Thoracic aorta (tissue), 2 donors: Measurements from ENCODE around the gene ZDHHC14. TPM values are rescaled to one million over a fixed set of nuclear protein-coding genes. Genes with fewer than 3 reads are reported as not detected.

ENCODE experiments used
- ATAC-seq: fragments of 150-250 bp; one replicate; pipeline ENCODE4 v1.8.0; 2017; ENCODE audit warnings: low read depth; ENCODE audit not compliant: insufficient number of reproducible peaks, low FRiP score
- DNase-seq: peaks from one replicate; pipeline ENCODE4 v3.0.0-alpha.2; 2020; ENCODE audit warnings: low spot score
- H3K27ac ChIP-seq, 2 donors: fragments of 200-600 bp; sonication (generic); 1 replicate in 1 of 2; 2 replicates in 1 of 2; pipeline ENCODE4 v1.5.1; 2016; ENCODE audit warnings: mild to moderate bottlenecking in 2 of 2, moderate library complexity in 2 of 2
- H3K27me3 ChIP-seq: fragments of 200-600 bp; sonication (generic); replicated peaks from 2 replicates; pipeline ENCODE4 v1.6.0; 2016; ENCODE audit warnings: mild to moderate bottlenecking; ENCODE audit not compliant: insufficient read depth
- H3K36me3 ChIP-seq: fragments of 200-600 bp; sonication (generic); one replicate; pipeline ENCODE4 v1.5.1; 2016
- H3K4me1 ChIP-seq, 2 donors: fragments of 200-600 bp; sonication (generic); 1 replicate in 1 of 2; 2 replicates in 1 of 2; pipeline versions ENCODE4 v1.5.1 to v1.6.0; 2016; ENCODE audit warnings: low read depth in 2 of 2, mild to moderate bottlenecking in 1 of 2; ENCODE audit not compliant: control insufficient read depth in 1 of 2
- H3K4me3 ChIP-seq: fragments of 200-600 bp; sonication (generic); 2 replicates; pipeline ENCODE4 v1.5.1; 2016; ENCODE audit warnings: mild to moderate bottlenecking
- H3K9me3 ChIP-seq: fragments of 200-600 bp; sonication (generic); 2 replicates; pipeline ENCODE4 v1.5.1; 2016
- CTCF ChIP-seq: fragments of 200-600 bp; sonication (generic); IDR thresholded peaks from one replicate; pipeline ENCODE4 v1.5.1; 2019; ENCODE audit warnings: antibody characterized with exemption
- total RNA-seq, 2 donors: library from RNA; depleted of rRNA; stranded (reverse); fragments of >200 nt; gene quantifications; one replicate each; pipeline versions ENCODE4 v1.1.0 to v1.2.3, GENCODE V29; 2016

Gene ZDHHC14
- total RNA-seq, 2 donors from 2014 or later: 20.0 to 31.1 TPM

- no peak for TF ChIP-seq CTCF
- Histone ChIP-seq H3K27ac (no peak overlapping the region), H3K27me3 (no peaks in the 10 kb centered on the region), H3K9me3 (no peaks in the 10 kb centered on the region), H3K4me3 (no peak overlapping the region), H3K36me3 (no peaks in the 10 kb centered on the region), H3K4me1 (no peaks in the 10 kb centered on the region)
- DNase-seq: no peak
- no peak for ATAC-seq
These were observed 246.4 kb downstream of the ZDHHC14 start for GRCh38 chr6:157627195-157627966.

- Histone ChIP-seq H3K36me3 (no peaks in the 10 kb centered on the region), H3K27ac (no peak overlapping the region), H3K4me1 (no peaks in the 10 kb centered on the region), H3K9me3 (no peaks in the 10 kb centered on the region), H3K4me3 (no peak overlapping the region), H3K27me3 (no peaks in the 10 kb centered on the region)
- DNase-seq (no peak), ATAC-seq (no peak)
- TF ChIP-seq CTCF: no peak
These were observed 247.5 kb downstream of the ZDHHC14 start for GRCh38 chr6:157628463-157628862.

GRCh38 chr6:157629220-157629619, 248.2 kb downstream of the ZDHHC14 start:
- Histone ChIP-seq H3K4me3 (no peak overlapping the region), H3K4me1 (no peaks in the 10 kb centered on the region), H3K9me3 (no peaks in the 10 kb centered on the region), H3K27me3 (no peaks in the 10 kb centered on the region), H3K36me3 (no peaks in the 10 kb centered on the region), H3K27ac (no peak overlapping the region)
- TF ChIP-seq CTCF: no peak
- ATAC-seq (no peak), DNase-seq (no peak)

DNA sequence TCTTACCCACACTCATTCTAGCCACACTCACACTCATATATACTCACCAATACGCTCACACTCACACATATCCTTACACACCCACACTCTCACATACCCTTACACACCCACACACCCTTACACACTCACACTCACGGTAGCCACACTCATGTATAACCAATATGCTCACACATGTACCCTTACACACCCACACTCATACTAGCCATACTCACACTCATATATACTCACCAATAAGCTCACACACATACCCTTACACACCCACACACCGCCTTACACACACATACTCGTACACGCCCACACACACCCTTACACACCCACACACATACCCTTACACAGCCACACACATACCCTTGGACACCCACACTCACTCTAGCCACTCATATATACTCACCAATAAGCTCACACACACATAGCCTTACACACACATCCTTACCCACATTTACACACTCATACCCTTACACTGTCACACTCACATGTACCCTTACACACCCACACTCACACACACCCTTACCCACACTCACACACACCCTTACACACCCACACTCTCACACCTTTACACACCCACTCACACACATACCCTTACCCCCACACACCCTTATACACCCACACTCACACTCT, 249.6 kb downstream of the ZDHHC14 start:
- ATAC-seq (no peak), DNase-seq (no peak)
- no peak for TF ChIP-seq CTCF
- Histone ChIP-seq H3K27me3 (no peaks in the 10 kb centered on the region), H3K4me3 (no peak overlapping the region), H3K36me3 (peaks cover 6% of the 10 kb centered on the region), H3K4me1 (no peaks in the 10 kb centered on the region), H3K27ac (no peak overlapping the region), H3K9me3 (no peaks in the 10 kb centered on the region)

DNA sequence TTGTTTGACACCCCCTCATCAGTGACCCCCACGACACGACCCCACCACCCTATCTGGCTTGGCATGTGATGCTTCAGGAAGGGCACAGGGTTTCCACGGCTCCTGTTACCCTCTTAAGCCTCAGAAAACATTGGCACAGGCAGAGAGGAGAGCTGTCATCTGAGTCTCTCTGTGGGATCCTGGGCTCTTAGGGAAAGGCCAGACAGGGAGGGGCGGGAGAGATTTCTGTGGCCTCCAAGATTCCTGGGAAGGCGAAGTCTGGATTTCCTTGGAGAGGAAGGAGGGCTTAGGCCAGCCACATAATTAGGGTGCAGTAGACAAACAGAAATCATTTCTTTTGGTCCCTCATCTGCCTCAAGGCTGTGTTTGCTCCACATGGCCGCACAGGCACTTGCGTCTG, 250.4 kb downstream of the ZDHHC14 start:
- DNase-seq: no peak
- no peak overlapping the region for H3K27ac ChIP-seq

More for the DNA sequence above, 250.4 kb downstream of the ZDHHC14 start:
- Histone ChIP-seq H3K4me1 (no peaks in the 10 kb centered on the region), H3K36me3 (peaks cover 6% of the 10 kb centered on the region), H3K27me3 (no peaks in the 10 kb centered on the region), H3K9me3 (no peaks in the 10 kb centered on the region), H3K4me3 (no peak overlapping the region)
- ATAC-seq: no peak
- no peak for TF ChIP-seq CTCF
